K562 (cell line): ENCODE measurements around the gene HLCS. TPM values are rescaled to one million over a fixed set of nuclear protein-coding genes. Genes with fewer than 3 reads are reported as not detected.

Experiments used
- BACH1 ChIP-seq: fragments of 200-800 bp; sonication (Bioruptor generic); IDR thresholded peaks from 2 replicates; pipeline ENCODE4 v1.6.1; 2016; ENCODE audit warnings: missing genetic modification characterization, missing compliant biosample characterization
- ELF4 ChIP-seq: fragments of 450-650 bp; formaldehyde crosslinking; IDR thresholded peaks from 2 replicates; pipeline ENCODE4 v1.4.0; 2022; ENCODE audit warnings: missing genetic modification characterization
- GTF2E2 ChIP-seq: fragments of 200-800 bp; sonication (Bioruptor generic); IDR thresholded peaks from 2 replicates; pipeline ENCODE4 v1.6.1; 2016; ENCODE audit warnings: missing genetic modification characterization, missing compliant biosample characterization
- HNRNPK ChIP-seq: fragments of 200-400 bp; formaldehyde crosslinking; IDR thresholded peaks from one replicate; pipeline ENCODE4 v1.6.1; 2018; ENCODE audit warnings: mild to moderate bottlenecking, low read depth, low read length; ENCODE audit not compliant: poor library complexity, severe bottlenecking
- NFYB ChIP-seq: IDR thresholded peaks from 2 replicates; pipeline ENCODE4 v1.6.1; 2011; ENCODE audit warnings: mild to moderate bottlenecking, moderate library complexity; ENCODE audit not compliant: insufficient read length; ENCODE audit errors: extremely low read depth
- NR4A1 ChIP-seq, 2 experiments: fragments of 250-450 bp in 1 of 2; fragments of 450-650 bp in 1 of 2; sonication (Bioruptor Pico) in 1 of 2; IDR thresholded peaks; 2 replicates each; pipeline versions ENCODE4 v1.4.0 to v1.6.1; 2016 to 2020; ENCODE audit warnings: mild to moderate bottlenecking in 2 of 2, missing compliant biosample characterization in 1 of 2, missing genetic modification characterization in 1 of 2, moderate library complexity in 1 of 2
- PYGO2 ChIP-seq: fragments of 450-650 bp; IDR thresholded peaks from 2 replicates; pipeline ENCODE4 v1.6.1; 2016; ENCODE audit warnings: mild to moderate bottlenecking, missing genetic modification characterization, moderate library complexity, missing compliant biosample characterization
- RBM14 ChIP-seq: fragments of 200-400 bp; formaldehyde crosslinking; IDR thresholded peaks from 2 replicates; pipeline ENCODE4 v1.6.1; 2018; ENCODE audit warnings: low read depth, mild to moderate bottlenecking, low read length, moderate library complexity, borderline replicate concordance; ENCODE audit not compliant: insufficient read depth
- SIX5 ChIP-seq, 2 experiments: IDR thresholded peaks; 2 replicates each; pipeline ENCODE4 v1.6.1; 2011; ENCODE audit warnings: low read length in 2 of 2, borderline replicate concordance in 1 of 2, low read depth in 1 of 2, mild to moderate bottlenecking in 1 of 2, moderate library complexity in 1 of 2; ENCODE audit not compliant: insufficient read depth in 1 of 2
- SMARCB1 ChIP-seq: IDR thresholded peaks from 2 replicates; pipeline ENCODE4 v1.6.1; 2011; ENCODE audit warnings: improper control_type of control experiment, low read depth; ENCODE audit not compliant: insufficient read length
- SMARCE1 ChIP-seq: fragments of 450-650 bp; IDR thresholded peaks from 2 replicates; pipeline ENCODE4 v1.7.1; 2016; ENCODE audit warnings: mild to moderate bottlenecking
- WHSC1 ChIP-seq: IDR thresholded peaks from one replicate; pipeline ENCODE4 v1.6.1; 2012; ENCODE audit warnings: low read length, control low read depth, inconsistent platforms
- ZEB2 ChIP-seq: fragments of 450-650 bp; IDR thresholded peaks from 2 replicates; pipeline ENCODE4 v1.6.1; 2016
- ZNF224 ChIP-seq: sonication (generic); formaldehyde crosslinking; IDR thresholded peaks from 2 replicates; pipeline ENCODE4 v1.8.0; 2022; ENCODE audit warnings: mild to moderate bottlenecking, missing genetic modification reagents
- ZNF23 ChIP-seq: fragments of 250-450 bp; sonication (Bioruptor Pico); IDR thresholded peaks from 2 replicates; pipeline ENCODE4 v1.4.0; 2020; ENCODE audit warnings: mild to moderate bottlenecking
- polyA plus RNA-seq, 8 experiments: library from polyadenylated mRNA; depleted of rRNA in 4 of 8; stranded (reverse) in 5 of 8; unstranded in 3 of 8; fragments of >200 nt; fragmentation: Nextera tagmentation in 2 of 8; fragmentation: Illumina TruSeq in 1 of 8; extraction: Ambion mirVana in 2 of 8; extraction: Trizol in 1 of 8; gene quantifications; 2 replicates each; pipeline versions ENCODE4 v1.2.1 to v1.2.3, GENCODE V29; 2011 to 2014; ENCODE audit warnings: inconsistent platforms in 1 of 8, missing spikeins in 1 of 8
- total RNA-seq, 7 experiments: library from RNA; depleted of rRNA in 6 of 7; stranded (reverse); fragments of >200 nt in 6 of 7; fragmentation: Illumina TruSeq in 2 of 7; extraction: Trizol in 2 of 7; gene quantifications; 2 replicates each; pipeline versions ENCODE4 v1.2.1 to v1.2.3, GENCODE V29; 2011 to 2021; ENCODE audit warnings: low replicate concordance in 1 of 7
- TF ChIP-seq, protein P1 (sequence below): sonication (generic); formaldehyde crosslinking; IDR thresholded peaks from 2 replicates; pipeline ENCODE4 v1.8.1; 2023; ENCODE audit warnings: mild to moderate bottlenecking, missing genetic modification reagents
- TF ChIP-seq, protein P2 (sequence below): fragments of 450-650 bp; IDR thresholded peaks from 2 replicates; pipeline ENCODE4 v1.6.1; 2018; ENCODE audit not compliant: partially characterized antibody
- TF ChIP-seq, protein P3 (sequence below): sonication (generic); formaldehyde crosslinking; IDR thresholded peaks from 2 replicates; pipeline ENCODE4 v1.8.0; 2022; ENCODE audit warnings: missing genetic modification reagents, mild to moderate bottlenecking, borderline replicate concordance
- TF ChIP-seq, protein P4 (sequence below): fragments of 450-650 bp; conservative IDR thresholded peaks from 2 replicates; pipeline ENCODE4 v1.6.1; 2016; ENCODE audit warnings: missing genetic modification characterization, low read depth, mild to moderate bottlenecking, missing compliant biosample characterization, moderate library complexity

Gene HLCS
- total and polyA plus RNA-seq, 9 of the 15 experiments (the other 6 are each of a cell fraction or from before 2014, with no cell fraction given): 3.0 to 21.5 (median 17.1) TPM

DNA sequence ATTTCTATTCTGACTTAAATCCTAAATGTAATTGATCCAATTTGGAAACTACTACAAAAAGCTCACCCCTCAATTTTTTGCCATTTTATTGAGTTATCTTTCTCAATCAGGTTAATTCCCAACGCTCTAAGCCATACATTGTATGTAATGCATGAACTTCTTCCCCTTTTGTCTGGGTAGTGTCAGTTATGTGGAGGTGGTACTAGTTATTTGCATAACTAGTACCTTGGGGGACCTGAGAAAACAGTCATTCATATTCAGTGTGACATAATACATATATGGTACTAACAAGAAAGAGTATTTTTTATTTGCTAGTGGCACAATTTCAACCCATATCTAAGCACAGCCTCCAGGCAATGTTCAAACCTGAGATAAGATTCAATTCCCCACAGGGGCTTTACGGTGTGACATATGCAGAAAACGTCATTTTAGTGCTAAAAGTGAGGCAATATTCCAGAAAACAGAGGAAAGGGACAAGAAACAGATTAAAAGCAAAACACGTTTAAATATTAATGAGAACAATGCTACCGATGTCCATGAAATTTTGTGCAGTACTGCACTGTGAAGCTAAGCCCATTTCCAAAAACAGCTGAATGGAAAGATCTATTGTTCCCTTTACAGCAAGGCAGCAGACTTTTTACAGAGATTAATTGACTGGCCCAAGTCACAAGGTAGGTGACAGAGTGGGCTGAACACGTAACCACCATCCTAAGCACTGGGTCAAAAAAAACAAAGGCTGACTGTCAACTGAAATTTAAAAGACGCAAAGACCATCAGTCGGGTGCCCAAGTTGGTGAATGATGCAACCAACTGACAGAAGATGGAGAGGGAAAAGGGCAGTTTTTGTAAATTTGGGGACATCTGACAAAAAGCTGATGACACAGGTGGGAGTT, 1.4 kb downstream of the HLCS start (continued):
- no peak for TF ChIP-seq HNRNPK
- TF ChIP-seq SMARCB1: no peak
- TF ChIP-seq SIX5 (IDR thresholded peaks at IDR 0.05; ENCODE audit: borderline replicate concordance in 1 of 2, insufficient read depth in 1 of 2, low read depth in 1 of 2, low read length in 2 of 2): no peak
- peak; percentile 10; the same call in 1 of the 2 replicates for TF ChIP-seq SMARCE1
- TF ChIP-seq GTF2E2 (tag): no peak
- TF ChIP-seq ZEB2: peak; percentile 40; the same call in 1 of the 2 replicates
- TF ChIP-seq ZNF224 (CRISPR knock-in tag): no peak
- TF ChIP-seq, protein P1, sequence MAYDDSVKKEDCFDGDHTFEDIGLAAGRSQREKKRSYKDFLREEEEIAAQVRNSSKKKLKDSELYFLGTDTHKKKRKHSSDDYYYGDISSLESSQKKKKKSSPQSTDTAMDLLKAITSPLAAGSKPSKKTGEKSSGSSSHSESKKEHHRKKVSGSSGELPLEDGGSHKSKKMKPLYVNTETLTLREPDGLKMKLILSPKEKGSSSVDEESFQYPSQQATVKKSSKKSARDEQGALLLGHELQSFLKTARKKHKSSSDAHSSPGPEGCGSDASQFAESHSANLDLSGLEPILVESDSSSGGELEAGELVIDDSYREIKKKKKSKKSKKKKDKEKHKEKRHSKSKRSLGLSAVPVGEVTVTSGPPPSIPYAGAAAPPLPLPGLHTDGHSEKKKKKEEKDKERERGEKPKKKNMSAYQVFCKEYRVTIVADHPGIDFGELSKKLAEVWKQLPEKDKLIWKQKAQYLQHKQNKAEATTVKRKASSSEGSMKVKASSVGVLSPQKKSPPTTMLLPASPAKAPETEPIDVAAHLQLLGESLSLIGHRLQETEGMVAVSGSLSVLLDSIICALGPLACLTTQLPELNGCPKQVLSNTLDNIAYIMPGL (CRISPR knock-in tag): no peak
- no peak for TF ChIP-seq RBM14
- TF ChIP-seq, protein P2, sequence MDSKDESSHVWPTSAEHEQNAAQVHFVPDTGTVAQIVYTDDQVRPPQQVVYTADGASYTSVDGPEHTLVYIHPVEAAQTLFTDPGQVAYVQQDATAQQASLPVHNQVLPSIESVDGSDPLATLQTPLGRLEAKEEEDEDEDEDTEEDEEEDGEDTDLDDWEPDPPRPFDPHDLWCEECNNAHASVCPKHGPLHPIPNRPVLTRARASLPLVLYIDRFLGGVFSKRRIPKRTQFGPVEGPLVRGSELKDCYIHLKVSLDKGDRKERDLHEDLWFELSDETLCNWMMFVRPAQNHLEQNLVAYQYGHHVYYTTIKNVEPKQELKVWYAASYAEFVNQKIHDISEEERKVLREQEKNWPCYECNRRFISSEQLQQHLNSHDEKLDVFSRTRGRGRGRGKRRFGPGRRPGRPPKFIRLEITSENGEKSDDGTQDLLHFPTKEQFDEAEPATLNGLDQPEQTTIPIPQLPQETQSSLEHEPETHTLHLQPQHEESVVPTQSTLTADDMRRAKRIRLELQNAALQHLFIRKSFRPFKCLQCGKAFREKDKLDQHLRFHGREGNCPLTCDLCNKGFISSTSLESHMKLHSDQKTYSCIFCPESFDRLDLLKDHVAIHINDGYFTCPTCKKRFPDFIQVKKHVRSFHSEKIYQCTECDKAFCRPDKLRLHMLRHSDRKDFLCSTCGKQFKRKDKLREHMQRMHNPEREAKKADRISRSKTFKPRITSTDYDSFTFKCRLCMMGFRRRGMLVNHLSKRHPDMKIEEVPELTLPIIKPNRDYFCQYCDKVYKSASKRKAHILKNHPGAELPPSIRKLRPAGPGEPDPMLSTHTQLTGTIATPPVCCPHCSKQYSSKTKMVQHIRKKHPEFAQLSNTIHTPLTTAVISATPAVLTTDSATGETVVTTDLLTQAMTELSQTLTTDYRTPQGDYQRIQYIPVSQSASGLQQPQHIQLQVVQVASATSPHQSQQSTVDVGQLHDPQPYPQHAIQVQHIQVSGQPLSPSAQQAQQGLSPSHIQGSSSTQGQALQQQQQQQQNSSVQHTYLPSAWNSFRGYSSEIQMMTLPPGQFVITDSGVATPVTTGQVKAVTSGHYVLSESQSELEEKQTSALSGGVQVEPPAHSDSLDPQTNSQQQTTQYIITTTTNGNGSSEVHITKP: no peak
- TF ChIP-seq, protein P3, sequence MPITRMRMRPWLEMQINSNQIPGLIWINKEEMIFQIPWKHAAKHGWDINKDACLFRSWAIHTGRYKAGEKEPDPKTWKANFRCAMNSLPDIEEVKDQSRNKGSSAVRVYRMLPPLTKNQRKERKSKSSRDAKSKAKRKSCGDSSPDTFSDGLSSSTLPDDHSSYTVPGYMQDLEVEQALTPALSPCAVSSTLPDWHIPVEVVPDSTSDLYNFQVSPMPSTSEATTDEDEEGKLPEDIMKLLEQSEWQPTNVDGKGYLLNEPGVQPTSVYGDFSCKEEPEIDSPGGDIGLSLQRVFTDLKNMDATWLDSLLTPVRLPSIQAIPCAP: no peak
- peak; percentile 54; the same call in 1 of the 2 replicates for TF ChIP-seq PYGO2 (tag)
- peak; percentile 76; the same call in 1 of the 2 replicates for TF ChIP-seq BACH1
- TF ChIP-seq WHSC1: no peak
- no peak for TF ChIP-seq NR4A1 (CRISPR knock-in tag; IDR thresholded peaks at IDR 0.05)
- TF ChIP-seq NR4A1 (tag; IDR thresholded peaks at IDR 0.05): no peak; the same call in none of the 2 replicates
- TF ChIP-seq NFYB: no peak
- peak; percentile 45; the same call in 1 of the 2 replicates for TF ChIP-seq ELF4
- no peak for TF ChIP-seq ZNF23
- TF ChIP-seq, protein P4, sequence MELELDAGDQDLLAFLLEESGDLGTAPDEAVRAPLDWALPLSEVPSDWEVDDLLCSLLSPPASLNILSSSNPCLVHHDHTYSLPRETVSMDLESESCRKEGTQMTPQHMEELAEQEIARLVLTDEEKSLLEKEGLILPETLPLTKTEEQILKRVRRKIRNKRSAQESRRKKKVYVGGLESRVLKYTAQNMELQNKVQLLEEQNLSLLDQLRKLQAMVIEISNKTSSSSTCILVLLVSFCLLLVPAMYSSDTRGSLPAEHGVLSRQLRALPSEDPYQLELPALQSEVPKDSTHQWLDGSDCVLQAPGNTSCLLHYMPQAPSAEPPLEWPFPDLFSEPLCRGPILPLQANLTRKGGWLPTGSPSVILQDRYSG (tag): no peak; the same call in 1 of the 2 replicates
